HG03045 (cell line): ENCODE measurements around the gene KCNK1.

ENCODE experiments used
- ATAC-seq: cut with Tn5 transposase; IDR thresholded peaks from one replicate; pipeline ENCODE4 v1.9.1; 2021; ENCODE audit warnings: mild to moderate bottlenecking, moderate library complexity; ENCODE audit not compliant: unreplicated experiment

The KCNK1 gene

DNA sequence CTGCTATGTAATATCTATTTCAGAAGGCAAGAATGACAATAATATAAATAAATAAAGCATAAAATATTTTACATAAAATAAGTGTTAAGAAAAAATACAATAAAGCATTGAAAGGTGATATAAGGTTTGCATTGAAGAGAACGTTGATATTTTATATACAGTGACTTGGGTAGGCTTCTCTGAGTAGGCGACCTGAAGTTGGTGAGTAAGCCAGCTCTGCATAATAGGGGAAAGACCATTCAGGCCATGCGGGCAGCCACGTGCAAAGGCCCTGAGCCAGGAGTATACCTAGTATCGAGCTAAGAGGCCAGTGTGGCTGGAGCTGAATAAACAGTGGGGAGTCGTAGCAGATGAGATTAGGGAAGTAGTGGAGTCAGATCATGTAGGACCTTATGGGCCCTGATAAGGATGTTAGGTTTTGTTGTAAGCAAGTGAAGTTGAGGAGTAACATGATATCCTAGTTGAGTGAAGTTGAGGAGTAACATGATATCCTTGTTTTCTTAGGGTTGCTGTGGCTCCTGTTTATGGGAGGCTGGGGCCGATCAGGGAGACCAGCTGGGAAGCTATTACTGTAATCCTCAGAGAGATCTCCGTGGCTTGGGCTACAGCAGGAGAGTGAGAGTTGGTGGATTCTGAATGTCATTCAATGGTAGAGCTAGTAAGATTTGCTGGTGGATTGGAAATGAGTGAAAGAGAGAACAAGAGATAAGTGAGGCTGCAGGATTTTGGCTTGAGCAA, 22.0 kb downstream of the KCNK1 start:
- ATAC-seq, result no peak

DNA sequence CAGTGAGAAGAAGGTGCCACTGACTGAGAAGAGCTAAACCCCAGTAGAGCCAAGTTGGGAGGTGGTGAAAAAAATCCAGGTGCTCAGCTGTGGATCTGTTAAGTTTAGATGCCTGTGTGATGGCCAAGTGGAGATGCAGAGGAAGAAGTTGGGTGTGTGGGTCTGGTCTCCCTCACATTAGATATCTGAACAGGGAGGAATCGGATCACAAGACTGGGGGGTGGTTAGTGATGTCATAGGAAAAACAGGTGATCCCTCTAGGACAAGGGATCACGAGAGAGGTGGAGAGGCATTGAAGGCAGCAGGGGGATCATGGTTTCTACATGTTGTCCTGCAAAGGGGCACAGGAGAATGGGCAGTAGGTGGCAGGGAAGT, 22.6 kb downstream of the KCNK1 start:
- no peak for ATAC-seq

DNA sequence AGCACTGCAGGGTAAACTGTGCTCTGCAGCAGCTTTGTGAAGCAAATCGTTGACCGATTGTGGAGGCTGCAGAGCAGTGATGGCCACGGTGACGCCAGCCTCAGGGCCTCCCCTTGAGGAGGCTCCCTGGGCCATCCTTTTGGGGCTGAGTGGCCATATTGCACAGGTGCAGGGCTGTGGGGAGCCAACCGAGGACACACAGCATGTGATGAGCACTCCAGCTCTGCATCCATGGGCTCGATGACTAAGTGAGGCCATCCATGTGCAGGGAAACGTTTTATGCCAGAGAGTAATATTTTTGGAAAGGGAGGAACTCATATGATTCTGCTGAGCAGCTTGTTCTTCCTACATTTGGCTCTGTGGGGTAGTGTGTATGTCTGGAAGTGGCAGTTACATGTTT, 24.6 kb downstream of the KCNK1 start:
- no peak for ATAC-seq

DNA sequence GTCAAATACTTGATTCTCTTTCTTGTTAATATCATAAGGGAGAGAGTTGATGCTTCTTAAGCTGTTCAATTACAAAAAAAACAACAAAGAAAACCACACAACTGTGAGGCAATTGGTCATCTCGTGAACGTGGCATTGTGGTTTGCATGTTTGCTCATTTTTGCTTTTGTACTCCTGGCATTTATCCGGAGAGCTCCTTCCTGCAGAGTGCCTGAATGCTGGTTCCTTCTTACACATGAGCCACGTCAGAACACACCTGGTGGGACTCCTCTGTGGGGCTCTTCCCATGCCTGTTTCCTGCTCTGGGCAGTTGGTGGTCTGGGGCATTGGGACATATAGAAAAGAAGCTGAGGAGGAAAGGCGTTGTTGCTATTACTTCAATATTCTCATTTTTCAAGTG, 25.7 kb downstream of the KCNK1 start:
- no peak for ATAC-seq

DNA sequence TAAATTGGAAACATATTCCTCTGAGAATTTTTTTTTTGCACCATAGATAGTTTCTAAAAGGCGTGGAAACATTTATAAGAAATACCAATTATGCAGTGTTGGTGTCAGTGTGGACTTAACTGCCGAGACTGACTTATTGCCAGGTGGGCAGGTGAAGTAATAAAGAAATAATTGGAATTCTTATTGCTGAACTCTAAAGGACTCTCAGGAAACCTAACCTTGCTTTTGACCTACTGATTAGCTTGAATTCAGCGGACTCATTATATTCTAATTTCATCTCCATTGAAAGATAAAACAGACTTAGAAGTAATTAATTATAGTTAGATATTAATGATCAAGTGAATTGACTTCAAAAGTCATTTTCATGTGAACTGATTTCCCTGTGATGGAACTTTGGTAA, 26.3 kb downstream of the KCNK1 start:
- no peak for ATAC-seq

DNA sequence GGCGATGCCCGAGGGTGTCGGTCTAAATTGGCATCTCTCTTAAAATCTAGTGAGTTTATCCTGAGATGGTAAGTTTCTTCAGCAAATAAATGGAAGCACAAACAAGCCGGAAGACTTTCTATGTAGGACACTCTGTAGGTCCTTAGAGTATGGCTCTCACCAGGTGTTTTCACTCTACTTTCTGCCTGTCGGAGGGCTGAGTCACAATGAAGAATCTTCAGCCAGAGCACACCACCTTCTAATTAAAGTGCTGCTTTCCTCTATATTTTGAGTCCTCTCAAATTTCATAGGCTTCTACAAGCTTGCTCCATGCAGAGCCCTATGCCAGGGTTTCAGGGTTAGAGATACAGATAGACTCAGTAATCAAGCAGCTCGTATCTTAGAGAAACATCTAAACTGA, 27.1 kb downstream of the KCNK1 start:
- ATAC-seq, result no peak

DNA sequence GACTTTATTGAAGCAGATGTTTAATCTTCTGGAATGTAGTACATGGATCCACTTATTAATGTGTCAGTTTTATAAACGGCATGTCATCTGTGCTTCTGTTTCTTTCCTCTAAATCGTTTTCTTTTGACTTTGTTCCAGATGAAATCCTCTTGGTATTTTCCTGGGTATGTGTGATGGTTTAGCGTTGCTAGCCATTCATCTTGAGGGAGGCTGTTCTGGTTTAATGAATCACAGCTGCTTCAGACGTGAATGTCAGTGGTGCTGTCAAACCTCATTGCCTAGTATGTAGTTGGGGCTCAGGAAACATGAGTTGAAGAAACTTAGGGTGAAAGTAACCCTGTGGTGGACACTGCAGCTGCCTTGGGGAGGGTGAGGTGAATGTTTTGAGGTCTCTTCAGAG, 33.2 kb downstream of the KCNK1 start:
- ATAC-seq, result no peak

DNA sequence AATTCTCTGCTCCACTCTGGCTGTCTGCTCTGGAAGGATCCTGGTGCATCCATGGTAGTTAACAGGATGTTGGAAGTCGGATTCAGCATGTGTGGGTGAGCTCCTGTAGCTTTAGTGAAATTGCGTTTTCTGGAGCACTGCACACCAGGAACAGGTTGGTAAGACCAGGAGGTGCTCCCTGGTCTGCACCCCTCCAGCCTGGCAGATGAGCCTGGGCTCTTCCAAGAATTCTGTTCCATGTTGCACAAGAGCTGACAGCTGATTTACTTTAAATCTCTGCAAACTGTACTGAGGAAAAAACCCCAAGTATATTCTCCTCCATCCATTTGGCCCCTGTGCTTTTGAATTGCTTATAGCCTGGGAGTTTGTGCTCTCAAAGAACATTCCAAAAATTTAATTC, 33.7 kb downstream of the KCNK1 start:
- ATAC-seq, result no peak

DNA sequence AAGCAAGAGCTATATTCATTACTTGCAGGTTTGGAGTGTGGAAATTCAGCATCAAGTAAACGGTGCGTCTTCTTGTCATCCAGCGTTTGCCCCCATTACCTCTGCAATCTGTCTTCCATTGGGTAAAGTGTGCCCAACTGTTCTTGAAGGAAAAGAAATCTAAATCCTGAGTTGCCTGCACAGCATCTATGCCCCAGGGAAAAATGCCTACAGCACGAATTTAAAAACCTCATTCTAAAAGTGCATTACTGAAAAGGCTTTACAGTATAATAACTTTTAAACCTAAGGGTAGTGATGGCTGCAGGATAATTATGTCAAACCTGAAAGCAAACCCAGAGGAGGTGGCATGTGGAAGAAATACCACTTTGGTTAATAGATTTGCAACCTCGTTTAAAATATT, 37.2 kb downstream of the KCNK1 start:
- ATAC-seq, result no peak

DNA sequence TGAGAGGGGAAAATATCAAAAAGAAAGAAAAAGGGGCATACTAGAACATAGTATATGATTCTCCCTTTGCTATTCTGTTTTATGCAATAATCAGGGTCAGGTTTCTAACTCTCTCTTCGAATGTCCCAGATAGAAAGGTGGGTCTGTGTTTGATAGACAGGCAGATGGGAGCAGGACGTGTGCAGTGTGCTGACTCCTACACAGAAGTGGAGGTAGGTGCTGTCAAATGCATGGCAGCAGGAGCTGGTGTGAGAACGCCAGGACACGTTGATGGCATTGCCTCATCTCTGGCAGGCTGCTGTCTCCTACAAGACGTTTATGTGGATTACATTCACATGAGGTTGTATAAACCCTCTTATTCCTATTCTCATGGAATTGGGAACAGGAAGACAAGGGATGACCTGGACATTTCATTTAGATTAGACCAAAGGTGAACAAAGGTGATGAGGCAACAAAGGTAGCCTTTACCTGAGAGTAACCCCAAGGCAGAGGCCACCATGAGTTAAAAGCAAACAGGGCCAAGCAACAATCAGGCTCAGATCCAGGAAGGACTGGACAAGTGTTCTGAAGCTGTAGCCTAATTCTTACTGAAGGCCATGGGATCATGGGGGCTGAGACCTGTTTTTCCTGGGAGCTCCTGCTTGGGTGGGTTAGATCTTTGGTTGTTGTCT, 37.8 kb downstream of the KCNK1 start:
- no peak for ATAC-seq

DNA sequence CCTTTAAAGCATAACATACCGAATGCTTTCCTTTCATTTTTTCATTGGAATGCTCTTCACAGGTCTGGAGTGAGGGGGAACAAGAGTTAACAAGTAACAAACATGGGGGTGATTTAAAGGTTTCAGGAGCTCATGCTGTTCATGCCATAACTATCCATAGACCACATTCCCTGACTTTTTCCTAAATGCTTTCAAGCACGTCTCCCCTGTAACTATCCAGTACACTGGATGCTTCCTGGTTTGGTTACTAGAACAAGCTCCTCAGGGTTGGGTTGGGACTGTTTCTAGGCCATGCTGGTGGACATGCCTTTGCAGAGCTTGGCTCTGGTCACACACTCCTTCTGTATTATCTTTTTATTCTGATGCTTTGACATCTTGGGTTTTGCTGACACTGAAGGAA, 38.6 kb downstream of the KCNK1 start:
- ATAC-seq, result no peak

DNA sequence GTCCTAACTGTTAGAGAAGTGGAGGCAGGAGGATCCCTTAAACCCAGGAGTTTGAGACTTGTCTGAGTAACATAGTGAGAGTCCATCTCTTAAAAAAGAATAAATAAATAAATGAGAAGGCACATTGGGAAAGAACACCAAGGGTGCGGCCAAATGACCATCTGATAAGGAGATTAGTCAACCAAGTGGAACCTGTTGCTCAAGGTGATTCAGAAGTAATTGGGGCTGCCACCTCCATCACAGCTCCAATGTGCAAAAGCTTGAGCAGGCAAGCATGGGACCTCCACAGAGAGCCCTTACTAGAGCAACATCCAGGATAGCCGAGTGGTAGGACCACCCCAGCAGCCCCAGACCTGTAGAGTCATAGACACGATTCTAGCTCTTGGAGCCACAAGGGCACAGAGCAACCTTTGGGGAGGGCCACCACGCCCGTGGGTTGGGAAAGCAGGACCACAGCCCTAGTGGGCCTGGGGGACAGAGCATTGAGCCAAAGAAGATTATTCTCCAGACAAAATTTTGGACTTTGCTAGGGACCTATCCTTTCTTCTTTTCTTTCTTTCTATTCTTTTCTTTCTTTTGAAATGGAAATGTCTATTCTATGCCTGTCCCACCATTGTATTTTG, 40.9 kb downstream of the KCNK1 start:
- no peak for ATAC-seq

DNA sequence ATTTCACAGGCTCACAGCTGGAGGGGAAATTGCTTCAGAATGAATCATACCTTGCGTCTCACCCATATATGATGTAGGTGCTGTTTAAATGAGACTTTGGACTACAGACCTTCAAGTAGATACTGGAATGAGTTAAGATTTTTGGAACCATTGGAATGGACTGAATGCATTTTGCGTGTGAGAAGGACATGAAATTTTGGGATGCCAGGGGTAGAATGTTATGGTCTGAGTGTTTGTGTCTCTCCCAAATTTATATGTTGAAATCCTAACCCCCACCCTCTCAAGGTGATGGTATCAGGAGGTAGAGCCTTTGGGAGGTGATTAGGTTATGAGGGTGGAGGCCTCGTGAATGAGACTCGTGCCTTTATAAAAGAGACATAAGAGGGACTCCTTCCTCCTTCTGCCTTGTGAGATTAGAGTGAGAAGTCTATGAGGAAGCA, 41.4 kb downstream of the KCNK1 start:
- no peak for ATAC-seq

DNA sequence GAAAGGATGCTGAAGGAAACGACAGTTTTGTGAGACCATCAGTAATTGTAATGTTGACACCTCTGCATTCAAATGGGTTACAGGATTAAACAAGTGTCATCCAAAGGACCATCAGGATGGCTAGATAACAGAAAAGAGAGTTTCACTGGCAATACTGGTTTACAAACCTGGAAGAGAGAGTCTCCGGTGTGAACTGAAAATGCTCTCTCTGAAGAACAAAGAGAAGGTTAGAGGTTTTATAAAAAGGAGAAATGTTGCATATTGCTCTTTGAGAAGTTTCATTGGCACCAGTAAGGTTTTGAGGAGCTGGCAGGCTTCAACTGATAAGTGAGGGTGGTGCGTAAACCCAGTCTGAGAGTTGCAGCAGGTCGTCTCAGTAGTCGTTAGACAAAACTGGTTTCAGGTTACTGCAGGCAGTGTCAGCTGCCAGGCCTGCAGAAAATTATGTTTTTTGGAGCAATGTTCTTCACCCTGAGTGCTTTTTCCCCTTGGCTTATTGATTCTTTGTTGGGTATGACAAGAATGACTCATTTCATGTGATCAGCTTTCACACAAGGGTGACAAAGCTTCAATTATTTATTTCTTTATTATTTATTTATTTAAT, 42.2 kb downstream of the KCNK1 start:
- ATAC-seq, result no peak

DNA sequence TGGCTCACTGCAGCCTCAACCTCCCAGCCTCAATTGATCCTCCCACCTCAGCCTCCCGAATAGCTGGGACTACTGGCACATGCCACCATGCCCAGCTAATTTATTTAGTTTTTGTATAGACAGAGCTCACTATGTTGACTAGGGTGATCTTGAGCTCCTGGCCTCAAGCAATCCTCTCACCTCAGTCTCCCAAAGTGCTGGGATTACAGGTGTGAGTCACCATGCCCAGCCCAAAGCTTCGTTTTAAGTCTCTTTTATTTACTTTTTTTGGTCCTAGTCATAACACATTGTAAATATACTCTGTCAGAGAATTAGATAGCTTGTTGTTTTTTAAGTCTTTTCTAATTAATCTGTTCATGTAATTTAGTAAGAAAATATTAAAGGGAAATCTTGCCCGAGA, 42.8 kb downstream of the KCNK1 start:
- no peak for ATAC-seq

DNA sequence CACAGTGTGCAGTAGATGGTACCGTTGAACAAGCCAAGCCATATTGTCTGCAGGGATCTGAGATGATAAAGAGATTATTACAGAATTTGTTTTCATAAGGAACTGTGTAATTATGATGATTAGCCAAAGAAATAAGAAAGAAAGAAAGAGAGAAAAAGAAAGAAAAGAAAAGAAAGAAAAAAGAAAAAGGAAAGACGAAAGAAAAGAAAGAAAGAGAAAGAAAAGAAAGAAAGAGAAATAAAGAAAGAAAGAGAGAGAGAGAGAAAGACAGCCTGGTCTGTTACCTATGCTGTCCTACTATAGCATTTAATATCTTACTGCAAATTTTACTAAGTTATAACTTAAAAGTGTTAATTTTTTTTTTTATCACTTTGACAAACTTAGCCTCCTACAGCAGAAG, 43.6 kb downstream of the KCNK1 start:
- no peak for ATAC-seq

DNA sequence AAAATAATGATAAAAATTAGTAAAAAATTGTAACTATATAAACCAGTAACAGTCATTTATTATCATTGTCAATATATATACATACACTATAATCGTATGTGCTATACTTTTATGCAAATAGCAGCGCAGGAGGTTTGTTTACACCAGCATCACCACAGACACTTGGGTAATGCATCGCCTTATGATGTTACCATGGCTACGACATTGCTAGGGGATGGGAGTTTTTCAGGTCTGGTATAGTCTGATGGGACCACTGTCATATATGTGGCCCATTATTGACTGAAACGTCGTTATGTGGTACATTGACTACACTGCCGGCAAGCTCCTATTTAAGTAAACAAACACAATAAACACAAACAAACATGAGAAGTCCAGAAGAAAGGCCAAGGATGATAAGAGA, 45.6 kb downstream of the KCNK1 start:
- no peak for ATAC-seq

DNA sequence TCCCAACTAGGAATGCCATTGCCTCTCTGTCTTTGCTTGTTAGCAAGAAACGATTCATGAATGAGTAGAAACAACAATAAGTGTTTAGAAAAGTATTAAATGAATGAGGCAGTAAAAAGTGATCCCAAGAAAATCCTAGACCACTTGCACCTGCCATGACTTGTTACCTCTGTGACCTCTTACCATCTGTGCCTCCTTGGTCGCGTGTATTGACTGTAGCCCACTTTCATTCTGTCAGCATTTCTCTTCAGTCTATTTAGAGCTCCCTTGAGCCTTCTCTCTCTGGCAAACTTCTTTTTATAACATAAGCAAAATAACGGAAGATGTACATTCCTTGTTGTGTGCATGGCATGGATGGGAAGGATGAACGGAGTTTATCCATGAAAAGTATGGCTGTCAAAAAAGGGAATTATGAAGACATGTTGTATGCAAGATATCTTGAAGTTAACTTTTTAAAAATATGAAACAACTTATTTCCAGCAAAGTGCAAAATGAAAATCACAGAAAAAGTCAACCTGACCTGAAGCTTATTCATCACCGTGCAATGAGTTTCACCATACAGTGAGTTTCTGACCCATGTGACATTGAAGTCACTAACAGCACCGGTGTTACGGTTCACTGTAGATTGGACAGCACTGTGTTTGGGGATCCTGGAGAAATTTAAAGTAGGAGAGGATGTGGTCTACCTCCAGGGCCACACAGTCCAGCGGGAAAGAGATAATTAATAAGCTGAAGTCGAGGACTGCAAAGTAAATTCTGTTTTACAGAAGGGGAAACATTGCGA, 47.7 kb downstream of the KCNK1 start:
- ATAC-seq, result no peak

DNA sequence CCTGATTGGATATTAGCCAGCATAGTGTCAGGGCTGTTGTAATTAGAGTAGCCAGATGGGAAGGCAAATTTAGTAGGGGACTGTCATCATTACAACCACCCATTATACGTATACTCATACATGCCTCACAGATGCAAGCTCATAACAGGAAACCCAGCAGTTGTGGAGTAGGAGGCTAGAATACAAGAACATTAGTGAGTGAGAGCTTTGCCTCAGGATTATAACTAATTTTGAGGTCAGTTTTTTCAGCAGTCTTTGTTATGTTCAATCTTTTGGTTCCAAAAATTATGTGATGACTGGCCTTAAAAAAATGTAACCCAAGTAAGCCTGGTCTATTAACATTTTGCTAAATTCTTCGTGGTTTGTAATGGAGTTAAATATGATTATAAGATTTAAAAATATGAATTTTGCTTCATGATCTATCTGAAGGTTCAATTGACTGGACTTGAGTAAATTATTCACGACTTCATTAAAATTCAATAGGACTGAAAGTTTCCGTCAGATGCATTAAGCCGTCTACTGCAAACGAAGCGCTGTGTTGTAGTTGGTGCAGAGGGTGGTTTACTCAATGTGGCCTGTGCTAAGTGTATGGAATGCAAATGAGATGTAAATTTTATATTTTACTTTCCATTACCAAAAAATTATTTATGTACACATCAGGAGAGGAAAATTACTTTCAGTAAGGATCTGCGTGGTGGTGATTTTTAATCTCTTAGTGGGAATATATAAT, 48.8 kb downstream of the KCNK1 start:
- ATAC-seq, result no peak

DNA sequence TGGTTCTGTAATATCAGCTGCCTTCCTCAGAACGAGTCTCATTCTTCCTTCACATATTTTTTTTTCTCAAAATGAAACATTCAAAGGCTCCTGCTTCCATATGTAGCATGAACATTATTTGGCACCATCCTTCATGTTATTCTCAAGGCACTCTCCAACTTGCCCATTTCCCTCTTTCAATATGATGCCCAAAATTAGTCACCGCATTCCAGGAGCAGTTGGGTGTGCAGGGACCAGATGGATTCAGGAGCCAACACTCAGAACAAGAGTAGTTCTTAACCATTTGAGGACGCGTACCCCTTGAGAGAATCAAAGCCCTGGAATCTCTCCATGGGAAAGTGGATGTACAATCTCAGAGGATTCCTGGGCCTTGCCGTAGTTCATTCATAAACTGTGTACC, 50.3 kb downstream of the KCNK1 start:
- no peak for ATAC-seq
